Activated naive CD4-positive, alpha-beta T cell treated with anti-CD3 and anti-CD28 coated beads, Interleukin-2, amount 10 ng/mL, durations not matched to agents 7 days and 5 days (primary cell): ENCODE results near the gene POU2AF1.

Experiments
- CTCF ChIA-PET: fragments of 350-600 bp; sonication (Branson Sonifier 250); formaldehyde crosslinking; loops from one replicate; lab custom pipeline; 2021; ENCODE audit warnings: antibody characterized with exemption; lab: Charles Lee
- DNase-seq: peaks from one replicate; pipeline ENCODE4 v3.0.0-alpha.2; 2020
- H3K27ac Mint-ChIP-seq: one replicate; pipeline ENCODE4 v1.8.0; 2021; ENCODE audit warnings: mild to moderate bottlenecking, moderate library complexity, mixed read lengths
- H3K27me3 Mint-ChIP-seq: one replicate; pipeline ENCODE4 v1.8.0; 2021; ENCODE audit warnings: mild to moderate bottlenecking, mixed read lengths
- H3K36me3 Mint-ChIP-seq: one replicate; pipeline ENCODE4 v1.8.0; 2021; ENCODE audit warnings: mixed read lengths
- H3K4me1 Mint-ChIP-seq: one replicate; pipeline ENCODE4 v1.8.0; 2021; ENCODE audit warnings: mixed read lengths
- H3K4me3 Mint-ChIP-seq: one replicate; pipeline ENCODE4 v1.8.0; 2021; ENCODE audit warnings: mild to moderate bottlenecking, moderate library complexity, mixed read lengths
- H3K9me3 Mint-ChIP-seq: one replicate; pipeline ENCODE4 v1.8.0; 2021; ENCODE audit warnings: mixed read lengths

Gene POU2AF1

GRCh38 chr11:111388842-111389241 is 9.8 kb upstream of the POU2AF1 start:
- Mint-ChIP-seq H3K4me1 (peaks cover 11% of the 10 kb centered on the region), H3K27me3 (no peaks in the 10 kb centered on the region), H3K27ac (no peak overlapping the region), H3K9me3 (peaks cover 6% of the 10 kb centered on the region), H3K36me3 (no peaks in the 10 kb centered on the region), H3K4me3 (no peak overlapping the region)
- CTCF ChIA-PET = interaction anchor here (0.7 kb wide), 1 partner anchor 9 kb away, joined by 3 read pairs; no protein-coding TSS in a partner anchor
- no peak for DNase-seq

GRCh38 chr11:111388420-111388819 is 9.3 kb upstream of the POU2AF1 start:
- CTCF ChIA-PET = interaction anchor here (0.7 kb wide), 1 partner anchor 8 kb away, joined by 3 read pairs; no protein-coding TSS in a partner anchor
- peaks cover 6% of the 10 kb centered on the region for H3K9me3 Mint-ChIP-seq
- H3K4me1 Mint-ChIP-seq = peaks cover 11% of the 10 kb centered on the region
- DNase-seq = no peak
- H3K27me3 Mint-ChIP-seq = no peaks in the 10 kb centered on the region
- no peaks in the 10 kb centered on the region for H3K36me3 Mint-ChIP-seq
- H3K4me3 Mint-ChIP-seq = no peak overlapping the region
- no peak overlapping the region for H3K27ac Mint-ChIP-seq

DNA sequence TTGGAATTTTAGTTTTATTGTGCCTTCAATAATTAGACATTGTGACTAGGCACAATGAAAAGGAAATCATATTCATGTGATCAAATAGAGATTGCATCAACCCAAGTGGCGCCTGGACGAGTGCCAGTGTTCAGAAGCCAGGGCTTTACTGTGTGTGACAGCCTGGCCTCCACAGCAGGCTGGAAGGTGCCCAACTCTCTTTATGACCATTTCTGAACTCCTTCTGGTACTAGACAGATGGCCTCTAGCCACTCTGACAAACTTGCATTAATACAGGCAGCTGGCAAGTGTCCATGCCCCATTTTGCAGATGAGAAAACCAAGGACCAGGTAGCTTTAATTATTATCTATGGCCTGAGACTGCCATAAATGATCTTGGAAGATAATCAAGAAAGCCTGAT is 8.3 kb upstream of the POU2AF1 start:
- Mint-ChIP-seq H3K4me3 (no peak overlapping the region), H3K4me1 (peaks cover 11% of the 10 kb centered on the region), H3K27ac (no peak overlapping the region), H3K36me3 (no peaks in the 10 kb centered on the region), H3K9me3 (peaks cover 6% of the 10 kb centered on the region), H3K27me3 (no peaks in the 10 kb centered on the region)
- DNase-seq = no peak
- CTCF ChIA-PET = no interaction called here

- CTCF ChIA-PET = no interaction called here
These were observed 7.6 kb upstream of the POU2AF1 start for GRCh38 chr11:111386611-111387150.

GRCh38 chr11:111384494-111384893 is 5.4 kb upstream of the POU2AF1 start:
- CTCF ChIA-PET = interaction anchor here (0.7 kb wide), 1 partner anchor 180 kb away, joined by 3 read pairs; no protein-coding TSS in a partner anchor
- H3K27ac Mint-ChIP-seq = no peak overlapping the region
- H3K4me3 Mint-ChIP-seq = no peak overlapping the region
- H3K4me1 Mint-ChIP-seq = peaks cover 23% of the 10 kb centered on the region
- H3K36me3 Mint-ChIP-seq = no peaks in the 10 kb centered on the region
- peaks cover 6% of the 10 kb centered on the region for H3K9me3 Mint-ChIP-seq
- no peaks in the 10 kb centered on the region for H3K27me3 Mint-ChIP-seq
- no peak for DNase-seq

More at GRCh38 chr11:111386611-111387150, 7.6 kb upstream of the POU2AF1 start:
- DNase-seq = no peak
- Mint-ChIP-seq H3K27ac (no peak overlapping the region), H3K27me3 (no peaks in the 10 kb centered on the region), H3K4me3 (no peak overlapping the region), H3K4me1 (peaks cover 11% of the 10 kb centered on the region), H3K36me3 (no peaks in the 10 kb centered on the region), H3K9me3 (peaks cover 6% of the 10 kb centered on the region)

DNA sequence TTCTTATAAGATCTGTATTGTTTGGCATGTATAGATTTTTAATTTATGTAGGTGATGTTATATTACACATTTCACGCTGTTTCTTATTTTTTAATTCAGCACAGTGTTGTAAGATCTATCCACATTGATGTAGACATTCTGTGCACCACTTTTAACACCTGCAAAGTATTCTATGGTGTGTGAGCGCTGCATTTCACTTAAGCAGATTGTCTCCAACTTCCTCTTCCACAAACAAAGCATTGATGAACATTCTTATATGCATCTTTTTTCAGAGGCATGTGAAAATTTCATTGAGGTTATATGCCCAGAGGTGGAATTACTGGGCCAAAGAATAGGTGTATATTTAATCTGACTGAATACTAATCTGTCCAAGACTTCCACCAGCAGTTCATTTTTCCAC is 3.4 kb upstream of the POU2AF1 start:
- H3K36me3 Mint-ChIP-seq = no peaks in the 10 kb centered on the region
- no peak overlapping the region for H3K27ac Mint-ChIP-seq
- H3K4me3 Mint-ChIP-seq = no peak overlapping the region
- H3K9me3 Mint-ChIP-seq = peaks cover 2% of the 10 kb centered on the region
- peaks cover 29% of the 10 kb centered on the region for H3K4me1 Mint-ChIP-seq
- no peak for DNase-seq
- H3K27me3 Mint-ChIP-seq = peaks cover 7% of the 10 kb centered on the region
- CTCF ChIA-PET = interaction anchor here (1.2 to 1.3 kb wide), 2 partner anchors 30 to 47 kb away, joined by 3 read pairs; no protein-coding TSS in a partner anchor

- H3K36me3 Mint-ChIP-seq = no peaks in the 10 kb centered on the region
- no peak for DNase-seq
- CTCF ChIA-PET = interaction anchor here (1.0 to 3.7 kb wide), 5 partner anchors 9 to 950 kb away, joined by 3 to 17 read pairs (median 3); partner anchors contain the start of gene FDX1
- H3K4me1 Mint-ChIP-seq = peaks cover 39% of the 10 kb centered on the region
- H3K4me3 Mint-ChIP-seq = peak overlapping the region; percentile 79
- H3K9me3 Mint-ChIP-seq = no peaks in the 10 kb centered on the region
- H3K27ac Mint-ChIP-seq = peak overlapping the region; percentile 95
- H3K27me3 Mint-ChIP-seq = peaks cover 7% of the 10 kb centered on the region
These were observed 594 bp upstream of the POU2AF1 start for GRCh38 chr11:111379602-111380136.

GRCh38 chr11:111378185-111378860 is 752 bp downstream of the POU2AF1 start:
- H3K27ac Mint-ChIP-seq = peak overlapping the region; percentile 95
- peaks cover 39% of the 10 kb centered on the region for H3K4me1 Mint-ChIP-seq
- peaks cover 7% of the 10 kb centered on the region for H3K27me3 Mint-ChIP-seq

GRCh38 chr11:111376181-111376871 is 2.7 kb downstream of the POU2AF1 start:
- DNase-seq = no peak
- Mint-ChIP-seq H3K4me3 (no peak overlapping the region), H3K36me3 (no peaks in the 10 kb centered on the region), H3K27ac (no peak overlapping the region), H3K4me1 (peaks cover 40% of the 10 kb centered on the region), H3K9me3 (no peaks in the 10 kb centered on the region), H3K27me3 (peaks cover 7% of the 10 kb centered on the region)
- CTCF ChIA-PET = interaction anchor here (0.6 to 3.7 kb wide), 4 partner anchors 40 to 93 kb away, joined by 3 to 16 read pairs (median 3); no protein-coding TSS in a partner anchor

More at GRCh38 chr11:111378185-111378860, 752 bp downstream of the POU2AF1 start:
- no peak for DNase-seq
- H3K36me3 Mint-ChIP-seq = no peaks in the 10 kb centered on the region
- H3K4me3 Mint-ChIP-seq = peak overlapping the region; percentile 79
- CTCF ChIA-PET = interaction anchor here (1.0 to 3.7 kb wide), 4 partner anchors 39 to 949 kb away, joined by 3 to 17 read pairs (median 10); partner anchors contain the start of gene FDX1
- no peaks in the 10 kb centered on the region for H3K9me3 Mint-ChIP-seq

DNA sequence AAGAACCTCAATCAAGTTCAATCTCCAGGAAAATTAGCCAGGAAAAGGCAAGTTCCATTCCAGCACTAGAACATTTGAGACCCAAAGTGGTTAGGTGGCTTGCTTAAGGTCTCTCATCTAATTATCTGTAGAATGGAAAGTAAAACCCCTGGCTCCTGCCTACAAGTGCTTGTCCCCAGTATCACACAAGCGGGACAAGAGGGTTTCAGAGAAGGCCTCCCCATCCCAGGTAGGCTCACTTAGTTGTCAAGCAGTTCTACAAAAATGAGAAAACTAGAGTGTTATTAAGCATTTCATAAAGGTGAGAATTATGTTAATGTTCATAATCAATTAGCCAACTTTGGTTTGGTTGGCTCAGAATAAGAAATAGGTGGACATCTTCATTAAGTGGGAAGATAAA is 5.5 kb downstream of the POU2AF1 start:
- DNase-seq = no peak
- no peak overlapping the region for H3K4me3 Mint-ChIP-seq
- H3K36me3 Mint-ChIP-seq = no peaks in the 10 kb centered on the region
- H3K4me1 Mint-ChIP-seq = peaks cover 24% of the 10 kb centered on the region
- H3K27me3 Mint-ChIP-seq = peaks cover 2% of the 10 kb centered on the region
- CTCF ChIA-PET = no interaction called here
- no peak overlapping the region for H3K27ac Mint-ChIP-seq
- H3K9me3 Mint-ChIP-seq = no peaks in the 10 kb centered on the region

GRCh38 chr11:111372538-111372937 is 6.5 kb downstream of the POU2AF1 start:
- CTCF ChIA-PET = interaction anchor here (0.8 to 1.6 kb wide), 3 partner anchors 17 to 74 kb away, joined by 3 to 4 read pairs (median 3); no protein-coding TSS in a partner anchor
- Mint-ChIP-seq H3K4me1 (peaks cover 17% of the 10 kb centered on the region), H3K9me3 (no peaks in the 10 kb centered on the region), H3K4me3 (no peak overlapping the region), H3K27ac (no peak overlapping the region), H3K27me3 (no peaks in the 10 kb centered on the region), H3K36me3 (no peaks in the 10 kb centered on the region)
- DNase-seq = no peak

- H3K27ac Mint-ChIP-seq = no peak overlapping the region
- CTCF ChIA-PET = interaction anchor here (1.6 kb wide), 1 partner anchor 53 kb away, joined by 4 read pairs; no protein-coding TSS in a partner anchor
- no peaks in the 10 kb centered on the region for H3K9me3 Mint-ChIP-seq
- peaks cover 6% of the 10 kb centered on the region for H3K4me1 Mint-ChIP-seq
- DNase-seq = no peak
- H3K36me3 Mint-ChIP-seq = no peaks in the 10 kb centered on the region
- H3K27me3 Mint-ChIP-seq = no peaks in the 10 kb centered on the region
- H3K4me3 Mint-ChIP-seq = no peak overlapping the region
These were observed 8.0 kb downstream of the POU2AF1 start for GRCh38 chr11:111370902-111371578.

DNA sequence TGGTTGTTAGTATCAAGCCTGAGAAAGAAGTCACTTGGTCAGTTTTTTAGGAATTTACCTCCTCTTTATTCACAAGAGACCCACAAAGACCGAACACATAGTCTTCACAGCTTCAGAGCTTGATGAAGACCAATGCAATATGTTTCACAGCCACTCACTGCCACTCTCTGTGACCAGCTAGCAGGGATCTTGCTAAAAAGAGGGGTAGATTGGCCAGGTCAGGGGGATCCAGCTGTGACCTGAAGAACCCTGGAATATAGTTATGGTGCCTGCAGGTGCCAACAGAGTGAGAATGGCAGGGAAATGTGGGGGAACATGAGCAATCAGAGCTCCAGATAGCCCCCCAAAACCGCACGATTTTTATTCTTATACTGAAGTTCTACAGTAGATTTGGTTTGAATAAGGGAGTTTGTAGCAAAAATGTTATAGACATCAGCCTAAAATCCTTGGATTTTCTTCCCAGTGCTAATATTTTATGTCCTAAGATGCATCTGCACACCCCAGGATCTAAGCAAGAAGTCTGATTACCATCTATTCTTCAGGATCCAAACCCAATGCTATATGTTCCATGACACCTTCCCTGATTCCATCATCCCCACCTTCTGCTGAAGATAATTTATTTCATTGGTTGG is 8.7 kb downstream of the POU2AF1 start:
- CTCF ChIA-PET = interaction anchor here (1.4 kb wide), 1 partner anchor 59 kb away, joined by 7 read pairs; no protein-coding TSS in a partner anchor

More for the DNA sequence above, 8.7 kb downstream of the POU2AF1 start:
- no peak for DNase-seq
- H3K27ac Mint-ChIP-seq = peak overlapping the region; percentile 50
- H3K9me3 Mint-ChIP-seq = no peaks in the 10 kb centered on the region
- H3K4me3 Mint-ChIP-seq = no peak overlapping the region
- no peaks in the 10 kb centered on the region for H3K36me3 Mint-ChIP-seq
- H3K27me3 Mint-ChIP-seq = no peaks in the 10 kb centered on the region
- H3K4me1 Mint-ChIP-seq = peaks cover 6% of the 10 kb centered on the region
